Fibroblast of upper back skin (primary cell): ENCODE data around the gene SLC41A3.
"Not testable (repeated sequence)": the region's sequence is repeated elsewhere in the genome, so short reads cannot be mapped to it uniquely, and the experiment has no call there.

ENCODE experiments used
- DNase-seq: peaks from one replicate; pipeline ENCODE4 v3.0.0-alpha.2; 2013

Gene SLC41A3

DNA sequence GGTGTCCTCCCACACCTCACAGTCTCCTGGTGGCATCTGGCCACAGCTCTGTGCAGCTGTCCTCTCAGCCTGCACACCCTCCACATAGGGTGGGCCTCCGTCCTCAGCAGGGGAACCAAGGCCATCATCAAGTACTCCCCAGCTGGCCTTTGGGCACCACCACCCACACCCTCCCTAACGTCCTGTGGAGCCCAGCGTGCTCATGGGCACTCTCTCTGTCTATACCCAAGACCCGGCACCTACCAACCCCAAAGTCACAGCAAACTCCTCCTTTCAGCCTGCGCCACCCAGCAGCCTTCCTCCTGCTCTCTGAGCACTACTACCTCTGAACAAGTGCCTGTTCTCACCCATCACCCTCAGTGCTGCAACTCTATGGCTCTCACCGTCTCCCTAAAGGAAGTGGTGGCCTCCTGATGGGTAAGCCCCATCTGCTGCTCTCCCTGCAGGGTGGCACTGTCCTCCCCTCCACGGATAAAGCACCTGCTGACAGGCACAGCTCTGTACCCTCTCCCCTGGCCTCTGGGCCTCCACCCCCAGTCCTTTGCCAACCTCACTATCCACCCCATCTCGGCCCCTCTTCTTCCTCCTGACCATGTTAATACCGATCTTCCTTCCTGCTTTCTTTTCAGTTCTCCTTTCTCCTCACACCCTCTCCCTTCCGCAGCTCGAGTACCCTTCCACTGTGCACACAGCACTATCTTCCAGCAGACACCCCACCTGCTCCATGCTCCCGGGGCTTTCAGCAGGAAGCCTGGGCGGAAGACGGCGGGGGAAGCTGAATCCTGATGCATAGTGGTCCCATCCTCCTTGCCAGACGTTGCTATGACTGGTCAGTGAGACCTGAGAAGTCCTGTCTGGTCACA, 31.5 kb downstream of the SLC41A3 start:
- no peak for DNase-seq

DNA sequence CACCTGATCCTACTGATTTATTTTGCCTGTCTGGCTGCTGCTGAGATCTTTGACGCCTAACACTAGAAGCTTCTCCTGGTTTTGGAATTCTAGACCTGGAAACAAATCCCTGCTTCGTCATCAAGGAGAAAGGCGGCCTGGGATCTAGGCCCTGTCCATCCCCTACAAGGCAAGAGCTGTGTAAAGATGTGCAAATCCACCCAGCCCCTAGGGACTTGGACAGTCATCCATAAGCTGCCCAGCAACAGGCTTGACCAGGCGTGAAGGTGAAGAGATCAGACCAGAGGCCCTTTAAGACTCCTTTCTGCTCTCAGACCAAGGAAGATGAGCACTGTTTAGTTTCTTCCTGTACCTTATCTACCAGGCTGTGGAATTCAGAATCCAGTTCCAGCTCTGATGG, 32.2 kb downstream of the SLC41A3 start:
- no peak for DNase-seq

- DNase-seq, result no peak
Observed at GRCh38 chr3:126051234-126051633, 32.7 kb downstream of the SLC41A3 start.

DNA sequence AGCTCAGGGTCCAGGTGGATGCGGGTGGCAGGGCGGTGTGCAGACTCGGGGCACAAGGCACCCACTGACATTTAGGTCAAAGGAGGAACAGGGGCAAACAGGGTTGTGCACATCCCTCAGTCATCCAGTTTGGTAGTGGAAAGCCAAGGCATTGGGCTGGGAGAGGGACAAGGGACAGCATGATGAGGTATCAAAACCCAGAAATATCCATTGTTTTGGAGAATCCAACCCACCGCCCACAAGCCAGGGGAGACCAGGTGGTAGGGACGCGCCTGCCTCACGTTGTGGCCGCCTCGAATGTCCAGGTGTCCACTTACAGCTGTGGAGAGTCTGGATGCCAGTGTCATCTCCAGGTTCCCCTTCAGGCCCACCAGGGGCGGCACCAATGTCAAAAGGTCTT, 33.3 kb downstream of the SLC41A3 start:
- no peak for DNase-seq

- no peak for DNase-seq
Observed at GRCh38 chr3:126050050-126050392, 33.9 kb downstream of the SLC41A3 start.

DNA sequence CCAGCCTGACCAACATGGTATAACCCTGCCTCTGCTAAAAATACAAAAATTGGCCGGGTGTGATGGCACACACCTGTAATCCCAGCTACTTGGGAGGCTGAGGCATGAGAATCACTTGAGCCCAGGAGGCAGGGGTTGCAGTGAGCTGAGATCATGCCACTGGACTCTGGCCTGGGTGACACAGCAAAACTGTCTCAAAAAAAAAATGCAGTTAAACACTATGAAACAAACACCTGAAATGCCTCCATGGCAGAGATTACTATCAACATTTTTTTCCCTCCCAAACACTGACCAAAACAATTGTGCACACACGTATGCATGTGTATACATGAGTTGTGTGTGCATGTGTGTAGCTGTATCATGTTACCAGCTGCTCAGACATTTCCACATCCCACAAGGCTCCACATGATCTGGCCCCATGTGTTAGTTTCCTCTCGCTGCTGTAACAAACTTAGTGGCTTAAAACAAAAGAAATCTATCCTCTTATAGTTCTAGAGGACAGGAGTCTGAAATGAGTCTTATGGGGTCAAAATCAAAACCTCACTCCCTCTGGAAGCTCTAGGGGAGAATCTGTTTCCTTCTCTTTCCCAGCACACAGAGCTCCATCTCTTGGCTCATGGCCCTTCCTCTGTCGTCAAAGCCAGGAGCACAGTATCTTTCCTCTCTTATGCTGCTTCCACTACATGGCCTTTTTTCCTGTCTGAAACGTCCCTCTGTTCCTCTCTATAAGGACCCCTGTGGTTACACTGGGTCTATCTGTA, 34.5 kb downstream of the SLC41A3 start:
- no peak for DNase-seq

GRCh38 chr3:126040386-126040785, 43.5 kb downstream of the SLC41A3 start:
- no peak for DNase-seq

DNA sequence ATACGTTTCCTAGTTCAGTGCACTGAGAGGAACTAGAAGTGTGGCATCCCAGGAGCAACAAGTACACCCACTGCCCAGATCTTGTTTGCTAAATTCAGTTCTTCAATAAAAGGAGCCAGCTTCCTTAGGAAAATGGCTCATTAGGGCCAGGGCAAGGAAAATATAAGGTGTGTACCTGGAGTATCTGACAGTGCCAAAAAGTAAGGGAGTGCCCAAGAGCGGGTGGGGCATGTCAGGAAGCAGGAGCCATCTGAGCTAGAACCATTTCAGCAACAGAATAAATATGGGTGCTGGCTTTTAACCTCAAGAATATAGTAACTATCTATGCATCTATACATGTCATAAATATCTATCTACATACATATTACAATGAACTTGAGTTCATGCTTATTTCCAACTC, 44.1 kb downstream of the SLC41A3 start:
- no peak for DNase-seq

- not testable (repeated sequence) for DNase-seq
Observed at GRCh38 chr3:126038791-126039190, 45.1 kb downstream of the SLC41A3 start.

- no peak for DNase-seq
Observed at GRCh38 chr3:126036056-126036549, 47.8 kb downstream of the SLC41A3 start.

DNA sequence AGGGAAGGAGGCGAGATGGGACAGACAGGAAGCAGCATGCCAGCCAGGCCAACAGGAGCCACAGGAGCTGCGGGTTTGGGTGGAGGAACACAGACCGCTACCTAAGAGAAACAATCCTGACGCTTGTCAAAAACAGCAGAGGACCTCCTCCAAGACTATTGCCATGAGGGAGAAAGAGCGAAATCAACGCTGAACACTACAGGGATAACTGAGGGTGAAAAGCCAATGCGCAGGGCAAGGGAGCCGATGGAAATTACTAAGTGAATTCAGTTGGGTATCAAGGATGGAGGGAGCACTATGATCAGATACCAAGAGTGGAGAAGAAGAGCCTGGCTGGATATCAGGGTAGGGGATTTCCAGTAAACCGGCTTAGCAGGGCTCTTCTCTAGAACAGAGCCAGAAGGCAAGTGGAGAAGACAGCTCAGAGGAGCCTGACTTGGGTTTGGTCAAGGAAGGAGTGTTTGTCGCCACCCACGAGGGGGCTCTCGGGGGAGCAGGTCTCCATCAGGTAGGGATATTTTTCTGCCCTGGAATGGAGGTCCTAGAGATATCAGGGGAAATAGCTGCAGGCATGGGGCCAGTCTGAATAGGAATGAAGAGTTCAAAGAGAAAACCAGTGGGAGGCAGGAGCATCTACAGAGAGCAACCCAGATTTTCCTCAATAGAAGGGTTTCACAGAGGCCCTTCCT, 48.4 kb downstream of the SLC41A3 start:
- DNase-seq, result no peak

- no peak for DNase-seq
Observed at GRCh38 chr3:126034481-126035361, 49.2 kb downstream of the SLC41A3 start.

- DNase-seq, result no peak
Observed at GRCh38 chr3:126033765-126034164, 50.2 kb downstream of the SLC41A3 start.

DNA sequence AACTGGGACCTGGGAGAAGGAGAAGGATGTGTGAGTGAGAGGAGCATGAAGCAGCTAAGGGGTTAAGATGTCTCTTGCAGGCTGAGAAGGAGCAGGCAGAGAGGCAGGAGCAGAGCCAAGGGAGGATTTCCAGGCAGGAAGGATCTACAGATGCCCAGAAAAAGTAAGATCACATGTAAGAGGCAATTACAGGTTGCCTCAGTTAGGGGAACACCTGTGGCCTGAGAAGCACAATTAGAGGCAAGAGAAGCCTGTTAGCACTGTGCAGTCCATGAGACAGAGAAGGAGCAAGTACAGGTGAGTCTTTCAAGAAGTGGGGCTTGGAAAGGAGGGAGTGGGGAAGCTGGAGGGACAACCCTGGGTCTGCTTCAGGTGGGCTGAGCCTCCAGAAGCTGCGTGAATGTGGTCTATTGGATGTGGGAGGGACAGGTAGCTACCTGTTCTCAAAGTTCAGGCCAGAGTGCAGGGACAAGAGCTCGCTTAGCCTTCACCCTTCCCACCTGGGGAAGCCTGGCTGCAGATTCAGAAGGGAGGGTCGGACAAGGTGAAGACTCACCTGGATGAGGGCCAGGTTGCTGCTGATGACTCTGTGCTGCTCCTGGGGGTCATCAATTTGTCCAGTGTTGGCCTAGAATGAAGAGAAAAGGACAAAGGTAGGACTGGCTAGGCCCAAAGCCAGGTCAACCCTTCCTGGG, 50.7 kb downstream of the SLC41A3 start:
- no peak for DNase-seq

GRCh38 chr3:126031981-126032471, 51.9 kb downstream of the SLC41A3 start:
- DNase-seq, result no peak

- DNase-seq, result no peak
Observed at GRCh38 chr3:126030455-126030854, 53.5 kb downstream of the SLC41A3 start.

DNA sequence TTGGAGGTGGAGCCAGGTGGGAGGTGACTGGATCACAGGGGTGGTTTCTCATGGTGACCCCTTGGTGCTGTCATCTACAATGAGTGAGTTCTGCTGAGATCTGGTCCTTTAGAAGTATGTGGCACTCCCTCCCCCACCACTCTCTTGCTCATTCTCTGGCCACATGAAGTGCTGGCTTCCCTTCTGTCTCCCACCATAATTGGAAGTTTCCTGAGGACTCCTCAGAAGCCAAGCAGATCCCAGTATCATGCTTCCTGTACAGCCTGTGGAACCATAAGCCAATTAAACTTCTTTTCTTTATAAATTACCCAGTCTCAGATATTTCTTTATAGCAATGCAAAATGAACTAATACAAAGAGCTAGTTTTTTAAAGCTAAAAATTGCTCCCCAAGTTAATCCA, 54.7 kb downstream of the SLC41A3 start:
- no peak for DNase-seq

- DNase-seq, result no peak
Observed at GRCh38 chr3:126028096-126028495, 55.8 kb downstream of the SLC41A3 start.

DNA sequence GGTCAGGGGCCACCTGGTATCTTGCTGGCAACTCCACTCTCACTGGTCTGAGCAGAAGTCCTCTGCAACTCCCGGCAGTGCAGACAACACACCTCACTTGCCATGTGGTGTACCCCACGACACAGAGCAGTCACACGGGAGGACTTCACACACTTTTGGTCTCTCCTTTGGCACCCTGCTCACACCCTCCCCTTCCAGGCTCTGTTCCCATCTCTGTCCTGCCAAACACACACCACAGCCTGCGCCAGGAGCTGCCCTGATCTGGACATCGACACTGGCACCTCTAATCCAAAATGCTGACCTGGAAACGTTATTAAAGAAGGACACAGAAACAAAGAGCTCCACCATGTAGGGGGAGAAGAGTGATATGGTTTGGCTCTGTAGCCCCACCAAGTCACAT, 57.2 kb downstream of the SLC41A3 start:
- no peak for DNase-seq

DNA sequence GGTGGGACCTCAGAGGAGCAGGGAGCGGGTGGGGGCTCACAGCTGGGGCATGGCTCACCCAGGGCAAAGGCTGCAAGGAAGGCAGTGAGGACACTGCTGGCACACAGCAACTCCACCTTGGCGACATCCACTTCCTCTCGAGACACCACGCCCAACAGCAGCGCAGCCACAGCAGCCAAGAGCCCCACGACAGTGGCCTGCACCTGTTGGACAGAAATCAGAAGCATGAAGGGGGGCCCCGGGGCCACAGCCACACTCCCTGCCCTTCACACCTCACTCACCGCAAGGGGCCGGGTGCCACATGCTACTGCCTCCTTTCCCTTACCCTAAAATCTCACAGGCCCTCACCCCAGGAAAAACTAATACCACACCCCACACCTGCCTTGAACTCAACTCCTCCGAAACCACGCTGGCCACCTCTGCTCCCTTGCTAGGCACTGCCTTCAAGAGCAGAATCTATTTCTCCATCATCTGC, 57.6 kb downstream of the SLC41A3 start:
- no peak for DNase-seq

- DNase-seq, result no peak
Observed at GRCh38 chr3:126025862-126026261, 58.1 kb downstream of the SLC41A3 start.
